ENCODE results near the gene HTRA3. TPM values are rescaled to one million over a fixed set of nuclear protein-coding genes. Genes with fewer than 3 reads are reported as not detected.

The HTRA3 gene
- total RNA-seq, 2 donors from 2014 or later = not detected

GRCh38 chr4:8304827-8305695, 35.5 kb downstream of the HTRA3 start:
- Mint-ChIP-seq H3K9me3 (peaks cover 7 to 9% of the 10 kb centered on the region in 2 donors), H3K27ac (no peak overlapping the region), H3K36me3 (no peaks in the 10 kb centered on the region)
- DNase-seq (ENCODE audit: low spot score in 2 of 2) (no peak), ATAC-seq (no peak)

- Mint-ChIP-seq H3K36me3 (no peaks in the 10 kb centered on the region), H3K27ac (no peak overlapping the region), H3K9me3 (peaks cover 3 to 7% of the 10 kb centered on the region in 2 donors)
- DNase-seq (ENCODE audit: low spot score in 2 of 2) (peak in 1 of 2 donors; percentile 40), ATAC-seq (no peak)
These were observed 36.4 kb downstream of the HTRA3 start for GRCh38 chr4:8305851-8306471.

DNA sequence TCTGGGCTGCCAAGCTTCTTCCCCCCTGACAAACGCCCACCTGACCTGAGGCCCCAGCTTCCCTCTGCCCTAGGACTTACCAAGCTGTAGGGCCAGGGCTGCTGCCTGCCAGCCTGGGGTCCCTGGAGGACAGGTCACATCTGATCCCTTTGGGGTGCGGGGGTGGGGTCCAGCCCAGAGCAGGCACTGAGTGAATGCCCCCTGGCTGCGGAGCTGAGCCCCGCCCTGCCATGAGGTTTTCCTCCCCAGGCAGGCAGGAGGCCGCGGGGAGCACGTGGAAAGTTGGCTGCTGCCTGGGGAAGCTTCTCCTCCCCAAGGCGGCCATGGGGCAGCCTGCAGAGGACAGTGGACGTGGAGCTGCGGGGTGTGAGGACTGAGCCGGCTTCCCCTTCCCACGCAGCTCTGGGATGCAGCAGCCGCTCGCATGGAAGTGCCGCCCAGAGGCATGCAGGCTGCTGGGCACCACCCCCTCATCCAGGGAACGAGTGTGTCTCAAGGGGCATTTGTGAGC, 37.0 kb downstream of the HTRA3 start:
- Mint-ChIP-seq H3K27ac (no peak overlapping the region), H3K9me3 (peaks cover 0 to 4% of the 10 kb centered on the region in 2 donors), H3K36me3 (no peaks in the 10 kb centered on the region)
- DNase-seq (ENCODE audit: low spot score in 2 of 2) (peak in 1 of 2 donors; percentile 39), ATAC-seq (no peak)

DNA sequence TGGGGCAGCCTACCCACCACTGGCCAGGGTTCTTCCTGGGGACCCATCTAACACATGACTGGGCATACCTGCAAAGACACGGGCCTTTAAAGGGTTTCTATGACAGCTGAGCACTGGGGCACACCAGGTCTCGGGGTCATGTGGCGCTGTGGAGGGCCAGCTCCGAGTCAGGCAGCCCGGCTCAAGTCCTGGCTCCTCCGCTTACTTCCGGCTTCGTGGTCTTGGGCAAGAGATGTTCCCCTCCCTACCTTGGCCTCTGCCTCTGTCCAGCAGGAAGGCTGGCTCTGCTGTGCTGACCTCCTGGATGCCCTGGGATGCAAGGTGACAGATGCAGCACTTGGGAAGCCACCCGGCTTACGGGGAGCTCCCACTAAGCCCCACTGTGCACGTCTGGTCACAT, 37.6 kb downstream of the HTRA3 start:
- peaks cover 0 to 1% of the 10 kb centered on the region in 2 donors for H3K9me3 Mint-ChIP-seq
- no peak for ATAC-seq
- H3K36me3 Mint-ChIP-seq = no peaks in the 10 kb centered on the region
- H3K27ac Mint-ChIP-seq = no peak overlapping the region
- peak in 1 of 2 donors; percentile 44 for DNase-seq (ENCODE audit: low spot score in 2 of 2)

DNA sequence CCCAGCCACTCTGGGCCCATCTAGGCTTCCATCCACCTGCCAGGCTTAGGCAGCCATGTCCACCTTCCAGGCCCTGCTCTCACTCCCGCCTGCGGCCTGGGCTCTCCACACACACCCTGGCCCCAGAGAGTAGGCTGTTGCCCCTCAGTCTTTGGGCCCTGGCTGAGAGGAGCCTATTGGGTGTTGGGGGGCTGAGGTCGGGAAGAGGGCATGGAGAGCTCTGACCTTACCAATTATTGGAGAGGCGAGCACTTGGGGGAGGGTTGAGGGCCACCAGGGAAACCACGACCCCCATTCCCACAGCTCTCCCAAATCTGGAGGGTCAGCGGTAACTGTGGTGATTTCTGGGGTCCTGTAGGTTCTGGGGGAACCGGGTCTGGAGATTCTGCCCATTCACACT, 38.2 kb downstream of the HTRA3 start:
- DNase-seq (ENCODE audit: low spot score in 2 of 2) = peak in 1 of 2 donors; percentile 18
- H3K36me3 Mint-ChIP-seq = no peaks in the 10 kb centered on the region
- H3K9me3 Mint-ChIP-seq = peaks cover 0 to 7% of the 10 kb centered on the region in 2 donors
- H3K27ac Mint-ChIP-seq = no peak overlapping the region
- no peak for ATAC-seq

GRCh38 chr4:8308144-8308543, 38.6 kb downstream of the HTRA3 start:
- peaks cover 0 to 10% of the 10 kb centered on the region in 2 donors for H3K9me3 Mint-ChIP-seq
- H3K27ac Mint-ChIP-seq = no peak overlapping the region
- ATAC-seq = no peak
- peak in 1 of 2 donors; percentile 20 for DNase-seq (ENCODE audit: low spot score in 2 of 2)
- H3K36me3 Mint-ChIP-seq = no peaks in the 10 kb centered on the region

- H3K9me3 Mint-ChIP-seq = peaks cover 0 to 10% of the 10 kb centered on the region in 2 donors
- no peak overlapping the region for H3K27ac Mint-ChIP-seq
- DNase-seq (ENCODE audit: low spot score in 2 of 2) (no peak), ATAC-seq (no peak)
- H3K36me3 Mint-ChIP-seq = no peaks in the 10 kb centered on the region
These were observed 39.6 kb downstream of the HTRA3 start for GRCh38 chr4:8308856-8309771.

DNA sequence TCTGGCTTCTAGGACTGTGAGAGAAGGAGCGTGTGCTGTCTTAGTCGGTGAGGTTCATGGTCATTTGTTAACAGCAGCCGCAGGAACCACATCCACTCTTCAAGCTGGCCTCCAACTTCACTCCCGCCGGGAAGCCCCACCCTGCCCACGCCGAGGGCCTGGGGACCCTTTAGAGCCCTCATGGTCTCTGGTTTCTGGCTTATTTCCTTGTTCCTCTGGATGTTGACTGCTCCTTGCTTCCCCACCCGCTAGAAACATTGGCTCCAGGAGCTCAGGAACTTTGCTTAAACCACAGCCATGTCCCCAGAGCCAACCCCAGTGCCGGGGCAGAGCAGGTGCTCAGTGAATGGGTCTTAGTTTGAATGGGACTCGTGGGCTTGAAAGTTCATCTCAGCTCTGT, 40.8 kb downstream of the HTRA3 start:
- H3K9me3 Mint-ChIP-seq = peaks cover 0 to 10% of the 10 kb centered on the region in 2 donors
- no peaks in the 10 kb centered on the region for H3K36me3 Mint-ChIP-seq
- no peak overlapping the region for H3K27ac Mint-ChIP-seq
- ATAC-seq (no peak), DNase-seq (ENCODE audit: low spot score in 2 of 2) (no peak)

GRCh38 chr4:8311101-8312068, 41.8 kb downstream of the HTRA3 start:
- no peaks in the 10 kb centered on the region for H3K36me3 Mint-ChIP-seq
- peak in 1 of 2 donors; percentile 28 for DNase-seq (ENCODE audit: low spot score in 2 of 2)
- H3K27ac Mint-ChIP-seq = no peak overlapping the region
- no peak for ATAC-seq
- H3K9me3 Mint-ChIP-seq = peaks cover 0 to 10% of the 10 kb centered on the region in 2 donors

GRCh38 chr4:8312069-8312445, 42.5 kb downstream of the HTRA3 start:
- DNase-seq (ENCODE audit: low spot score in 2 of 2) (peak in 1 of 2 donors; percentile 4), ATAC-seq (no peak)
- Mint-ChIP-seq H3K27ac (no peak overlapping the region), H3K36me3 (no peaks in the 10 kb centered on the region), H3K9me3 (peaks cover 0 to 10% of the 10 kb centered on the region in 2 donors)

- ATAC-seq = no peak
- no peak for DNase-seq (ENCODE audit: low spot score in 2 of 2)
- Mint-ChIP-seq H3K36me3 (no peaks in the 10 kb centered on the region), H3K27ac (no peak overlapping the region), H3K9me3 (peaks cover 0 to 10% of the 10 kb centered on the region in 2 donors)
These were observed 43.4 kb downstream of the HTRA3 start for GRCh38 chr4:8312976-8313375.

DNA sequence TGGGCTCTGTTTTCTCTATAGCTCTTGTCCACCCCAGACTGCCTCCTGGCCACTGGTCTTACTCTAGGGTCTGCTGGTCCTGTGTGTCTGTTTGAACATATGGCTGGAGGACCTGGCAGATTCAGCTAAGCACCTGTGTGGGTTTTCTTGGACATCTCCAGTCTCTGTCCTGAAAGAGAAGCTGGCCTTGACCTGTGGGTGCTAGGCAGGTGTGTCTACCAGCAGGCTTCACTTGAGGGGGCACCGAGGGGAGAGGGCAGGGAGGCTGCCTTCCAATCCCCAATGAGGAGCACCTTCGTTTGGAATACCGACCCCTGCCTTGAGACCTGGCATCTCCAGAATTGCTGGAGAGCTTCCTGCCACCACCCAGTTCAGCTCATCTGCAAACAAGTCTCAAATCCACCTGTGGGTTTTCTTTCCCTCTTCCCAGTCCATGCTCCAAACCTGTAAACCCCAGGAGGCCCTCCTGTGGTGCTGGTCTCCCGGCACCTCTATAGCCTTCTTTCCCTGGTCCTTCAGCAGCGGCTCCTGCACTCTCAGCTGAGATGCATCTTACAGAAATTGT, 45.2 kb downstream of the HTRA3 start:
- Mint-ChIP-seq H3K27ac (no peak overlapping the region), H3K36me3 (no peaks in the 10 kb centered on the region), H3K9me3 (peaks cover 0 to 10% of the 10 kb centered on the region in 2 donors)
- DNase-seq (ENCODE audit: low spot score in 2 of 2) (peak in 1 of 2 donors; percentile 3), ATAC-seq (no peak)

- DNase-seq (ENCODE audit: low spot score in 2 of 2) = peak in 1 of 2 donors; percentile 41
- Mint-ChIP-seq H3K27ac (no peak overlapping the region), H3K9me3 (peaks cover 0 to 10% of the 10 kb centered on the region in 2 donors), H3K36me3 (no peaks in the 10 kb centered on the region)
- no peak for ATAC-seq
These were observed 46.1 kb downstream of the HTRA3 start for GRCh38 chr4:8315435-8316250.

GRCh38 chr4:8316251-8316771, 46.8 kb downstream of the HTRA3 start:
- DNase-seq (ENCODE audit: low spot score in 2 of 2) = peak in 1 of 2 donors; percentile 2
- H3K36me3 Mint-ChIP-seq = no peaks in the 10 kb centered on the region
- no peak for ATAC-seq
- peaks cover 0 to 10% of the 10 kb centered on the region in 2 donors for H3K9me3 Mint-ChIP-seq
- H3K27ac Mint-ChIP-seq = no peak overlapping the region
